Prostate gland (tissue), 2 donors: Measurements from ENCODE around the gene RUSF1. TPM values are rescaled to one million over a fixed set of nuclear protein-coding genes. Genes with fewer than 3 reads are reported as not detected.
"Not testable (repeated sequence)": the region's sequence is repeated elsewhere in the genome, so short reads cannot be mapped to it uniquely, and the experiment has no call there.

Experiments used
- DNase-seq: peaks from one replicate; pipeline ENCODE4 v3.0.0-alpha.2; 2019; ENCODE audit warnings: low spot score
- H3K27ac ChIP-seq, 2 donors: fragments of 200-600 bp; sonication (generic); 2 replicates each; pipeline ENCODE4 v1.5.1; 2017 to 2019
- H3K27me3 ChIP-seq: fragments of 200-600 bp; sonication (generic); replicated peaks from 2 replicates; pipeline ENCODE4 v1.5.1; 2019; ENCODE audit not compliant: insufficient read depth
- H3K36me3 ChIP-seq, 2 donors: fragments of 200-600 bp; sonication (generic); 1 replicate in 1 of 2; 2 replicates in 1 of 2; pipeline versions ENCODE4 v1.5.1 to v1.8.1; 2017 to 2019
- H3K4me1 ChIP-seq: fragments of 200-600 bp; sonication (generic); replicated peaks from 2 replicates; pipeline ENCODE4 v1.5.1; 2019
- H3K4me3 ChIP-seq, 2 donors: fragments of 200-600 bp; sonication (generic); 2 replicates each; pipeline ENCODE4 v1.5.1; 2017 to 2019
- H3K9me3 ChIP-seq: fragments of 200-600 bp; sonication (generic); 2 replicates; pipeline ENCODE4 v1.5.1; 2017
- POLR2A ChIP-seq: fragments of 450-650 bp; IDR thresholded peaks from one replicate; pipeline ENCODE4 v1.6.1; 2016; ENCODE audit warnings: antibody characterized with exemption, mild to moderate bottlenecking
- POLR2AphosphoS5 ChIP-seq: sonication (generic); formaldehyde crosslinking; IDR thresholded peaks from one replicate; pipeline ENCODE4 v1.6.1; 2017; ENCODE audit warnings: antibody characterized with exemption
- WGBS: methylation state at CpG from one replicate; pipeline ENCODE4 v1.1.5; 2018; 5-methylcytosine and 5-hydroxymethylcytosine counted together
- intact Hi-C: fragments of 100-400 bp; cut with DNase I; formaldehyde crosslinking; loops from one replicate; pipeline ENCODE4 v1.14.2; 2022
- total RNA-seq, 2 donors: library from RNA; depleted of rRNA; stranded (reverse); fragments of >200 nt; gene quantifications; one replicate each; pipeline ENCODE4 v1.1.0, GENCODE V29; 2016
- TF ChIP-seq, protein P1 (sequence below), 4 experiments: fragments of 200-600 bp in 2 of 4; fragments of 450-650 bp in 2 of 4; sonication (generic) in 2 of 4; IDR thresholded peaks; 1 replicate in 3 of 4; 2 replicates in 1 of 4; pipeline ENCODE4 v1.5.1; 2016 to 2019; ENCODE audit warnings: antibody characterized with exemption in 4 of 4, mild to moderate bottlenecking in 2 of 4, moderate library complexity in 2 of 4

RUSF1 gene
- total RNA-seq, 2 donors from 2014 or later: 142 to 153 TPM

DNA sequence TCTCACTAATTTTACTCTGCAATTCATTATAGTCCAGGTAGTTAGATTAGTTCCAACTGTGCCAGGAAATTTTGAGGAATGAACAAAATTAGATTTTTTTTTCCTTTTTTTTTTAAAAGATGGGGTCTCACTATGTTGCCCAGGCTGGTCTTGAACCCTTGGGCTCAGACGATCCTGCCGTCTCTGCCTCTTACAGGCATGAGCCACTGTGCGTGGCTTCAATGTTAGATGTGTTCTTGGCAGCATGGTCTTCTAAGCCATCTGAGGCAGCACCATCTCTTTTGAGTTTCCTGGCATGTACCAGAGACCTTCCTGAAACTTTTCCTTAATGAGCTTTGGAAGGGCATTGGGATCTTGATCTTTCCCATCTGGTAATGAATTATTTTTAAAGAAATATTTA is 16.9 kb upstream of the RUSF1 start:
- intact Hi-C loops: no loop called here
- Histone ChIP-seq H3K4me1 (no peaks in the 10 kb centered on the region), H3K4me3 (no peak overlapping the region), H3K36me3 (no peaks in the 10 kb centered on the region), H3K9me3 (no peaks in the 10 kb centered on the region), H3K27ac (no peak overlapping the region), H3K27me3 (no peaks in the 10 kb centered on the region)
- TF ChIP-seq POLR2AphosphoS5 (no peak), POLR2A (no peak)
- TF ChIP-seq, protein P1, sequence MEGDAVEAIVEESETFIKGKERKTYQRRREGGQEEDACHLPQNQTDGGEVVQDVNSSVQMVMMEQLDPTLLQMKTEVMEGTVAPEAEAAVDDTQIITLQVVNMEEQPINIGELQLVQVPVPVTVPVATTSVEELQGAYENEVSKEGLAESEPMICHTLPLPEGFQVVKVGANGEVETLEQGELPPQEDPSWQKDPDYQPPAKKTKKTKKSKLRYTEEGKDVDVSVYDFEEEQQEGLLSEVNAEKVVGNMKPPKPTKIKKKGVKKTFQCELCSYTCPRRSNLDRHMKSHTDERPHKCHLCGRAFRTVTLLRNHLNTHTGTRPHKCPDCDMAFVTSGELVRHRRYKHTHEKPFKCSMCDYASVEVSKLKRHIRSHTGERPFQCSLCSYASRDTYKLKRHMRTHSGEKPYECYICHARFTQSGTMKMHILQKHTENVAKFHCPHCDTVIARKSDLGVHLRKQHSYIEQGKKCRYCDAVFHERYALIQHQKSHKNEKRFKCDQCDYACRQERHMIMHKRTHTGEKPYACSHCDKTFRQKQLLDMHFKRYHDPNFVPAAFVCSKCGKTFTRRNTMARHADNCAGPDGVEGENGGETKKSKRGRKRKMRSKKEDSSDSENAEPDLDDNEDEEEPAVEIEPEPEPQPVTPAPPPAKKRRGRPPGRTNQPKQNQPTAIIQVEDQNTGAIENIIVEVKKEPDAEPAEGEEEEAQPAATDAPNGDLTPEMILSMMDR (IDR thresholded peaks at IDR 0.05): no peak
- DNase-seq: no peak
- 90% methylated on average over 3 of the region's 3 CpGs for WGBS

DNA sequence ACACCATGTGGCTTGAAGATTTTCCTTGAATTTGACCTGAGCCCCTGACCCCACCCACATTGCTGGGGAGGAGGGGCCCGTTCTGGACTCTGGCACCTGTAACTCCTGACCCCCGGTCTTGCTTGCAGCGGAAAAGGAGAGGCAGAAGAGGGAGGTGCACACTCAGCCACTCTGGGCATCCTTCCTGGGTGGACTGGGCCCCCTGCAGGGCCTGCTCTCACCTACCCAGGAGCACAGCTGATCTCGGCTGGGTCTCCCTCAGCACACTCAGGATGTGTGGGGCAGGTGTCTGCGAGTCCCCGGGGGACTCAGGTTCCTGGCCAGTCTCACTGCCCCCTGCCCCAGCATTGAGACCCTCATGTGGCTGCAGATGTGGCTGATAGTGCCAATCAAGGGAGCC is 15.6 kb upstream of the RUSF1 start:
- intact Hi-C loops, DNase-seq: not testable (repeated sequence)

DNA sequence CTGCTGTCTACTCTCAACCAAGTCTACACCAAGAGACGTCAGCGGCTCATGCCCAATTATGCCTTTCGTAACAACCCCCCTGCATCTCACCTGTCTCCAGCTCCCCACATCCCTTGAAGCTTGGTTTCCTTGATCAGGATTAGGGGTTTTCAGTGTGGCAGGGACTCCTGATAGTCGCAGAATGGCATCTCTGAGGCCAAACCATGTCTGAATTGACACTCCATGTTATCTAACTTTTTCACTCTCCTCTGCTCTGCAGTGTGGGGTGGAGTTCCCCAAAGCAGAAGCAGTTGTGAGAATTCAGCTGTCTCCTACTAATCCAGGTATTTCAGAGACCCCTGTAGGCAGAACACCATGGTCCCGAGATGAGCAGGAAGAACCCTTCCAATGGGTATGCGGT is 13.9 kb upstream of the RUSF1 start:
- DNase-seq: no peak
- intact Hi-C loops: no loop called here
- TF ChIP-seq, protein P1 (IDR thresholded peaks at IDR 0.05): no peak
- no peak for TF ChIP-seq POLR2AphosphoS5
- no peak for TF ChIP-seq POLR2A
- Histone ChIP-seq H3K9me3 (no peaks in the 10 kb centered on the region), H3K36me3 (no peaks in the 10 kb centered on the region), H3K4me1 (no peaks in the 10 kb centered on the region), H3K27ac (no peak overlapping the region), H3K4me3 (no peak overlapping the region), H3K27me3 (no peaks in the 10 kb centered on the region)
- WGBS: 93% methylated on average over 6 of the region's 6 CpGs

More for the DNA sequence above, 15.6 kb upstream of the RUSF1 start:
- WGBS: 85% methylated on average over 4 of the region's 6 CpGs
- not testable (repeated sequence) for H3K27ac ChIP-seq, H3K27me3 ChIP-seq, H3K36me3 ChIP-seq, H3K4me3 ChIP-seq, H3K9me3 ChIP-seq, H3K4me1 ChIP-seq

DNA sequence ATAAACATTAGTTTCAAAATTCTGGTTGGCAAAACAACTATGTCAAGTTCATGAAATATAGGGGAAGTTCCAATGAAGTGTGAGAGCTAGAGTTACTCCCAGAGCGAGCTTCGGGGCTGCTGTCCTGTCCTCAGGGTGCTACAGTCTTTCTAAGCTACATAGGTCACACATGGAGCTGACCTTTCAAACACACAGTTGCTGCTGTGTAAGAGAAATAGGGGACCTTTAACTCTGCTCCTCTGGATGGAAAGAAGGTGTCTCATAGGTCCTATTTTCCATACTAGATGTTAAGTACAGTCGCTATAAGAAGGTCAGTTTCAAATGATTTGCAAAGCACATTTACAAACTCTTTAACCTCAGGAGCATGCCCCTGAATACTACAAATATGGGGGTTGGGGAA is 13.2 kb upstream of the RUSF1 start:
- no peak overlapping the region for H3K4me3 ChIP-seq
- no peaks in the 10 kb centered on the region for H3K27me3 ChIP-seq
- intact Hi-C loops: no loop called here
- no peak for DNase-seq
- 80% methylated on average over 3 of the region's 3 CpGs for WGBS
- H3K27ac ChIP-seq: no peak overlapping the region
- no peaks in the 10 kb centered on the region for H3K9me3 ChIP-seq
- TF ChIP-seq POLR2A (no peak), POLR2AphosphoS5 (no peak)
- TF ChIP-seq, protein P1 (IDR thresholded peaks at IDR 0.05): no peak
- no peaks in the 10 kb centered on the region for H3K4me1 ChIP-seq
- H3K36me3 ChIP-seq: no peaks in the 10 kb centered on the region

DNA sequence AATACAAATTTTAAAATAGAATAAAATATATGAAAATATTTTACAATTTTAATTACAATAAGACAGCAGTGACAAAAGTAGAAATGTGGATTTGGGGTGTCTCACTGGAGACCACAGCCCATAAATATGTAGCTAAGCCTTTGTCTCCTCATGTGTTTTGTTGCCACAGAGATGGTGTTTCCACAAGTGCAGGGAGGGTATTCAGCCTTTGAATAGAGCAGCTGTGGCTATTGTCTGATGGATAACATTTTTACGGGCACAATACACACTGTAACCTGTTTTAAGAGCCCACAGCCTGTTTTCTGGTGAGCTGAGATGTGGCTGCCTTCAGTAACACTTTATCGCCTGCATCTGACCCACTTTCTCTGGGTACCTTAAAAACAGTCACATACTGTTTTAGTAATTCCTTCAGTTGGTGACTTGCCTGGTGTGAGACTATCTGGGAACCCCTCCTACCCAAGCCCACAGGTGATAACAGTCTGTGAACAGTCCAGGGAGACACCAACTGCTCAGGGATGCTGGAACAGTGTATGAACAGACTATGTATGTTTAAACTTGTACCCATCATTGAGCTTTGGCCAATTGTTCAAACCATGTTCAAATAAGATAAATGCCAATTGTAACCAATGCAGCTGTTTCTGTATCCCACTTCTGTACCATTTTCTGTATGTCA is 11.7 kb upstream of the RUSF1 start:
- H3K9me3 ChIP-seq: no peaks in the 10 kb centered on the region
- no peaks in the 10 kb centered on the region for H3K36me3 ChIP-seq
- H3K27ac ChIP-seq: no peak overlapping the region
- intact Hi-C loops: no loop called here
- DNase-seq: no peak
- H3K4me1 ChIP-seq: no peaks in the 10 kb centered on the region
- WGBS: 41% methylated on average over 2 of the region's 2 CpGs
- TF ChIP-seq POLR2A: no peak
- TF ChIP-seq POLR2AphosphoS5: no peak
- TF ChIP-seq, protein P1 (IDR thresholded peaks at IDR 0.05): no peak
- no peaks in the 10 kb centered on the region for H3K27me3 ChIP-seq
- no peak overlapping the region for H3K4me3 ChIP-seq
